GM18907 (cell line): ENCODE measurements around the gene DOCK11.

Source experiments
- ATAC-seq: cut with Tn5 transposase; IDR thresholded peaks from one replicate; pipeline ENCODE4 v1.9.1; 2021; ENCODE audit warnings: mild to moderate bottlenecking, moderate library complexity; ENCODE audit not compliant: unreplicated experiment

DOCK11 gene

DNA sequence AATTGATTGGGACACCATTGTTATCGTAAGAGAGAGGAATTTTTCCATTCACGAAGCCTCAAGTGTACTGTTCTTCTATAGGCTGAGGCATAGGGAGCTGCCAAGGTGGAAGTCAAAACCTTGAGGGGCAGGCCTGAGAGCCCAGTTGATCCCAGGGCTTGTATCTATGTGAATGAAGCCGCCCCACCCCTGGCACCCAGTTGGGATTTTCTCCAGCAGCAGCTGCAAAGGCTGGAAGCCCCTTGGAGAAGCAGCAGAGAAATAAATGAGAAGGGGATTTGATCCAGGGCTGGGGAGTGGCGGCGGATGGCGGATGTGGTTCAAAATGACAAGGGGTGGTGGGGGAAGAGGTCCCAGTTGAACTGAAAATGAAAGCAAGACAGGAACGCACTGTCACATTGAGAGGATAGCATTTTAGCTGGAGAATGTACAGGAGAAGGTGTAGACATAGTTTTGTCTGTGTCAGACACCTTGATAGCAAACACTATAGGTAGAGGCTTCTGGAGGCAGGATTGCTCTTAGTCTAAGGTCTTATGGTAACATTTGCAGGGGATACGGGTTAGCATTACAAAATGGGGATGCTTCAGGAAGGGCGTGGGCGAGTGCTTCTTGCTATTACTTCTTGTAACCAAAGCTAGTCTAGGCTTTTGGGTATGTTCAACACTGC is 32.6 kb downstream of the DOCK11 start:
- peak; percentile 82 for ATAC-seq

GRCh38 chrX:118530219-118530911 is 34.8 kb downstream of the DOCK11 start:
- ATAC-seq, result no peak

DNA sequence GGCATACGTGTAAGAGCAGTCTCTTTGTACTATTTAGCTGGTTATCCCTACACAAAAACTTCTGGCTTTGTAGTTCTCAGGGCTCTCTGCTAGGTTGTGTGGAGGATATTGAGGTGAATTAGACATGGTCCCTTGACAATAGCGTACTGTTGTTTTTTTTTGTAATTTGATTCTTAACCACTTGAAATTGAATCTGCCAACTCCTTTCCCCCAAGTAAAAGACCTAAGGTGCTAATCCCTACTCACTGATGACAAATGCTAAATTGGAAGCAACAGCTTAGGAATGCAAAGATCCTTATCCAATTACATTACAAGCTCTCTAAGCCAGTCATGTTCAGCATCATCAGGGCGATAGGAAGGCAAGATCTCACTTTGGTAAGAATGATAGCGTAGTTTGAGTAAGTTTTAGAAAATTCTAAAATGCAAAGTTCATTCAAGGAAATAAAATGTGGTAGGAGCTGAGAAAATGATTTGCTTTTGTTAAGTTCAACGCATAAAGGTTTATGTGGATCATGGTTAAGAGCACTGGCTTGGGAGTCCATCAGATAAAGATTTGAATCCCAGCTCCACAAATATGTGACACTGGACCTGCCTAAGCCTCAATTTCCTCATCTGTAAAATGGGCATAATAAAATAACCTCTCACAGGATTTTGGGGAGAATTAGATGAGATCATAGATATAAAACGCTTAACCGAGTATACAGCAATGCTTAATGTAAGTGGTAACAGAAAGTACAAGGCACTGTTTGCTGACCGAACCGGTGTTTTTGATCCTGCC is 39.3 kb downstream of the DOCK11 start:
- ATAC-seq, result no peak

DNA sequence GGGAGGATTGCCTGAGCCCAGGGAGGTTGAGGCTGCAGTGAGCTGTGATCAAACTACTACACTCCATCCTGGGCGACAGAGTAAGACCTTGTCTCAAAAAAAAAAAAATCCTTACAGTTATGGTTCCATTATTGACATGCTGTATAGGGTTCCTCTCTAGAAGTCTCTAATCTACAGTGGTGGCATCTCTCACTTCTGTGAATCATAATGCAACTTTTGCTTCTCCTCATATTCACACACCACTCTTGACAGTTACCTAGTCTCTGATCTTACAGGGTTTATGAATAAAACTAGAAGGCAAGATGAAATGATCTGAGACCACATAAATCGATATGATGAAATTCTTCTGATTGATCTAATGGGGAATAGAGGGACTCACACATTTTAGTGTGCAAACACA is 40.6 kb downstream of the DOCK11 start:
- peak; percentile 72 for ATAC-seq

DNA sequence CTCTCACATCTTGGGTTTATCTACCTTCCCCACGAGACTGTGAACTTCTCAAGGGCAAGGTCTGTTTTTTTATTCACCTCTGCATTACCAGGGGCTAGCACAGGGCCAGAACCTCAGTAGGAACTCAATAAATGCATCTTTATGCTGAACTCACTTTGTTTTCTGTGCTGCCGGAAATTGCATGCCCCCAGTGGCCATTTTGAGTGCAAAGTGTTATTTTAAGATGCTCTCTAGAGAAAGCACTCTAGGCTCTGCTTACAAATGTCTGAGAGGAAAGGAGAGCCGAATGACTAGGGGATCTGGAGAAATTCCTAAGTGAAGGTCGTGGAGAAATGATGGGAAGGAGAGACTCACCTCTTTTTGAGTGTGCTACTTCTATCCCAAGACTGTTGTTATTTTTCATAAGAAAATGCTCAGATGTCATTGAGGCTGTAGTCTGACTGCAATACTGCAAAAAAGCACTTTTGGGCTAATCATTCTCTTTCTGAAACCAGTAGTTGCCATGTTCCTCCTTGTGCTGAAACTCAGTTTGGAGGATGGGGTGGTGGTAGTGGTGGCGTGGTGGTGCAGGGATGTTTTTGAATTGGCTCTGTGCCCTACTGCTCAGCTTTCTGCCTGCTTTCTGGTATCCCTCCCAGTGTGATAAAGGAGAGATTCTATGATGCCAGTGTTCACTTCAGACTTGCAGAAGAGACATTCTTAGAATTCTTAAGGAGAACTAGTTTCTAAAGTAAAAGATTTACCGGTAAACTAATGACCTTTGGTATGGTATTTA is 41.3 kb downstream of the DOCK11 start:
- peak; percentile 81 for ATAC-seq

GRCh38 chrX:118538386-118538785 is 42.8 kb downstream of the DOCK11 start:
- ATAC-seq, result no peak

DNA sequence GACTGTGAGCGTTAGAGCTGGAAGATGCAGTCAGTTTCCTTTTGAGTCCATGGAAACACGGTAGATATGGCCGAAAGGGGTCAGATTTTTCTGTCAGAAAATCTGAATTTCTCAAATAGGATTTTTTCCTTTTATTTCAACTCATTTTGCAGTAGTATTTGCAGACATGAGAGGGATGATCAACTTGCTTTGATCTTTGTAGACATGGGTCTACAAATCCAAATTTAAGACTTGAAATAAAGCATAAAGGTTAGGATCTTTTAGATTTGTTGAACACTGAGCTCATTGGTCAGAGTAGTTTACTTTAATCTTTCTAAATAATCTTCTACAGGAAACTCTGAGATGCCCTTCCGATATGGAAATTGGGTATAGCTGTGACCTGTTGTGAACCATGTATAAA is 44.7 kb downstream of the DOCK11 start:
- no peak for ATAC-seq

- ATAC-seq, result no peak
These were observed 45.9 kb downstream of the DOCK11 start for GRCh38 chrX:118541482-118541881.

GRCh38 chrX:118545510-118545909 is 49.9 kb downstream of the DOCK11 start:
- no peak for ATAC-seq

DNA sequence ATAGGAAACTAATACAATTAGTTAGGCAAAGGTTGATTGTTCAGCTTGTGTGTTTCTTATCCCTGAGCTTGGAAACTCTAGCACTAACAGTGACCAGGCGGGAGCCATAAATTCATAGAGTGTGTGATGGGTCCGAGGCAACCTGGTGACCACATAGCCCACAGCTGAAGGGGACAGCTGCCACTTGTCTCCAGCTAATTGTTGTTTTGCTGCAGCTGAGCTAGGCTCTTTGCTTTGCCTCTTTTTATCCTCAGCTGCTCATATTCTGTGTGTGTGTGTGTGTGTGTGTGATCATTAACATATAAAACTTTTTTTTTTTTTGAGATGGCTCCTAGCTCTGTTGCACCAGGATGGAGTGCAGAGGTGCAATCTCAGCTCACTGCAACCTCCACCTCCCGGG is 53.2 kb downstream of the DOCK11 start:
- ATAC-seq, result no peak

DNA sequence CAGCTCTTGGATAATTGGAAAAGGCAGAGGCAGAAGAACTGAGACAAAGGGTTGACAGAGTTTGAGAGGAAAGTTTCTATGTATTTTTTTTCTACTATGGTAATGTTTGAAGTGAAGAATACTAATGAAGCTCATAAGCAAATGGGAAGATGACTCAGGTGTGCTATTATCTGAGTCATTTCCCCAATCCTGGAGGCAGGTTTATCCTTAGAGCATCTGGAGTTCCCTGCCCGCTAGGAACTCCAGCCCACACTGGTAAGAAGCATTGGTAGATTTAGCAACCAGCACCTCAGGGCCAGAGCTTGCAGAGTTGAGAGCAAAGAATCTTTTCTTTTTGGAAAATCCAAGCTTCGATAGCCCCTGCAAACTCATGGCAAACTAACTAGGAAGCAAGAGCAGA is 55.2 kb downstream of the DOCK11 start:
- ATAC-seq, result no peak

GRCh38 chrX:118551426-118551825 is 55.8 kb downstream of the DOCK11 start:
- no peak for ATAC-seq

DNA sequence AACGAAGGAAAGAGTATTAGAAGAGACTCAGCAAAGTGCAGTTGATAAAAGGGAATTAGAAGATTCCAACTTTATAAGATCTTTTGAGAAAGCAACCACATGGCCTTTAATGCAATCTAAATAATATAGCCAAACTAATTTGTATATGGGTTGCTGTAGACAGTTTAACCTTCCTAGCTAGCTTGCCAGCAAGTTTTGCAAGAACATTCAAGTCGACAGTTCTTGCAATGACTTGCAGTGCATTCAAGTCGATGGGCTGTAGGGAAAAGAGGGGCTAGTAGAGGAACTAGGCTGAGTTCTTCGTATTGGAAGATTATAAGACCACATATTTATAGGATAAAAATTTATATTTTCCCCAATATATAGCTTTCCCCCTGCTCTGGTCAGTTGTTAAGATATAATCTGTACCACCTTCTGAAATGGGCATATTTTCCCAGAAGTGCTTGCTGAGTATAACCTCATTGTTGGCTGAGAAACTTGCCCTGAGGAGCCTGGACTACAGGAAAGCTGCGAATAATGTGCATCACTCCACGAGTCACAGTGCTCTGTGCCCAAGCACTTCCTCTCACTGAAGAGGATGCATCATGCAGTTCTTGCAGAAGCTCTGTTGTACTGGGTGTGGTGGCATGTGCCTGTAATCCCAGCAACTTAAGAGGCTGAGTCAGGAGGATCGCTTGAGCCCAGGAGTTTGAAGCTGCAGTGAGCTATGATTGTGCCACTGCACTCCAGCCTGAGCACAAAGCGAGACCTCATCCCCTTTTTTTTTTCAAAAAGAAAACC is 56.7 kb downstream of the DOCK11 start:
- ATAC-seq, result no peak

DNA sequence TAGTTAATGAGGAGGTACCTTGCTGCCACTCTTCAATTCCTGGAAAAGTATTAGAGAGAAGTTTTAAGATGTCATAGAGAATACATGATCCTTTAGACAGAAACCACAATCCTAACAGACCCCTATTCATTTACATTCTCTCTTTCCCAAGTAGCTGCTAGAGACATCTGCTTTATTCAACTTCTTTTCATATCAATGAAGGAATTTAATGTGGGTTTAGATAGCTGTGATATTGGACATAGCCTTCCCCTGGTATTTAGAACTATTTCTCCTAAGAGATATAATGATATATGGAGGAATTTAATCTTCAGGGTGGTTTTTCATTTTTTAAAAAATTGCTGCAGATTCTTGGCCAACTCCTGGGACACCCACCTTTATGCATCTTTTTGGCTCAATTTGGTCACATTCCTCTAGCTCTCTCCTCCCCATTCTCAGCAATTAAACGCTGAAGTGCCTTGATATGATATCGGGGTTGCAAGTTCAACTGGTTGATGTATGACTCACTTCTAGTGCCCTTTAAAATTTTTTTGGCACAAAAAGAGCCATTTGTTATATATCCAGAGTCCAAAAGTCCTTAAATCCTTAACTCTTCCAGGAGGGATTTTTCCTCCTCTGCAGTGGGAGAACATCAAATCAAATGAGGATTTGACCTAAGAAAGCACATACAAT is 57.6 kb downstream of the DOCK11 start:
- ATAC-seq, result no peak

- ATAC-seq, result no peak
These were observed 58.9 kb downstream of the DOCK11 start for GRCh38 chrX:118554511-118554910.

DNA sequence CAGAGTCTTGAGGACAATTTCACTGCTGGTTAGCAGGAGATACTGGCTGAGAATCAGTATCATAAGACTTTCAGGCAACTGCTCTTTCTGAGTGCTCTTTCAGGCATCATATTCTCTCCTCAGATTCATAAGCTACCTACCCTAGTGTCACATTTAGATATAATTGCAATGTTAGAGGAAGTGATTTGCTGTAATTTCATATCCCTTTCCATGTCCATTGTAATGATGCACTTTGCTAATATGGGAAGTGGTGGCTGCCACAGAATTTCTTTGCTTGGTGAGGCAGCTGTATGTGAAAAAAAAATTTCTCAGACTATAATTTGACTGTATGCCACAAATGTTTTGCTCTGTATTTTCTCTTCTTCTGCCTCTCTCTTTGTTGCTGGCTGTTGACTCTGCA is 63.3 kb downstream of the DOCK11 start:
- no peak for ATAC-seq

GRCh38 chrX:118560489-118560888 is 64.9 kb downstream of the DOCK11 start:
- no peak for ATAC-seq

DNA sequence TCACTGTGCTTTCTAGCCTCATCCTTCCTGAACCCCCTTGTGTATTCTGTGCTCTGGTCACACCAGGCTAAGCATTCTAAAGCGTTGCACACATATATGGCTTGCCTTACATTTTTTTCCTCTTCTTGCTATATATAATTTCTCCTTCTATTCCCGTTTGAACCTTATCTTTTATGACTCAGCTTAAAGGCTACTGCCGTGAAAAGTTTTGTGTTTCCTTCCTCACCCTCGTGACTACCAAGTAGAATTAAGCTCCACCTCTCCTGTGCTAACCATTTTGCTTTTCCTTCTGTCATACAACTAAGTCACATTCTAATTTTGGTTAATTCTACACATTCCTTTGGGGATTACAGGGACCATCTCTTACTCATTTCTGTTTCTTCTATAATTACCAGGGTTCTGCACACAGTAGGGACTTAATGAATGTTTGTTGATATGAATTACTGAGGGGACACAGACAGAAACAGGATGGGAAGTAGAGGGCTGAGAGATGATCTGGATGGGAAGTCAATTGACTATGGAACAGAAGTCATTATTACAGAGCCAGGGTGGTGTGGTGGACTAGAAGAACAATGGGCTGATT is 67.1 kb downstream of the DOCK11 start:
- ATAC-seq, result no peak

GRCh38 chrX:118564498-118564897 is 68.9 kb downstream of the DOCK11 start:
- ATAC-seq, result no peak

DNA sequence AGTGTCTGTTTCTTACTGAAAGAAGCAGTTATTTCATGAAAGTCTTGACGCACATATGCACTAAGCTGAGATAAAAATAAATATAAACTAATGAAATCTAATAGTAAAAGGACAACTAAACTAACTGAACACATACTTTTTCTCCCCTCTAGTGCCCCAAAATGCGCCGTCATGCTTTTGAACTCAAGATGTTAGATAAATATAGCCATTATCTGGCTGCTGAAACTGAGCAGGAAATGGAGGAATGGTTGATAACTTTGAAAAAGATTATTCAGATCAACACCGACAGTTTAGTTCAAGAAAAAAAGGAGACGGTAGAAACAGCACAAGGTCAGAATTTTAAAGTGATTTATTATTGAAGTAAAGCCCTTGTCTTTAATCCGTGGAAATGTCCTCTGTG is 70.2 kb downstream of the DOCK11 start:
- ATAC-seq, result no peak
